HCT116 (cell line): ENCODE results near the gene LHX2. TPM values are rescaled to one million over a fixed set of nuclear protein-coding genes. Genes with fewer than 3 reads are reported as not detected.

ENCODE experiments used
- ATAC-seq: fragments of 200-7000 bp; cut with Tn5 transposase; 2 replicates; pipeline ENCODE4 v1.9.1; 2020; ENCODE audit warnings: mild to moderate bottlenecking, moderate library complexity
- BruUV-seq: library from RNA; stranded (reverse); fragments of 400-500 nt; replicated peaks from 2 replicates; lab custom pipeline; 2021; lab: Mats Ljungman, UMichigan
- CTCF ChIA-PET: fragments of 300-600 bp; sonication (Branson Sonifier 250); formaldehyde crosslinking; loops from one replicate; lab custom pipeline; 2021; ENCODE audit warnings: antibody characterized with exemption; lab: Charles Lee
- POLR2A ChIA-PET: fragments of 300-600, 350-600 bp; sonication (Branson Sonifier 250); formaldehyde crosslinking; loops from one replicate; lab custom pipeline; 2021; ENCODE audit warnings: antibody characterized with exemption; lab: Charles Lee
- RAD21 ChIA-PET, 2 experiments: fragments of 300-600 bp; sonication (Branson Sonifier 250); formaldehyde crosslinking; loops; one replicate each; lab custom pipeline; 2023; ENCODE audit warnings: low total read pairs in 2 of 2; ENCODE audit not compliant: uncharacterized antibody in 2 of 2, unreplicated experiment in 2 of 2, low non-redundant PET in 1 of 2; lab: Charles Lee
- DNase-seq: peaks from one replicate; pipeline ENCODE4 v3.0.0-alpha.2; 2010; ENCODE audit warnings: low read depth, low spot score
- H2AFZ ChIP-seq: fragments of 200-600 bp; shearing (Covaris generic), sonication (generic); 2 replicates; pipeline ENCODE4 v1.6.1; 2017; ENCODE audit warnings: low read depth, mixed run types, mixed read lengths, antibody characterized with exemption, low read length; ENCODE audit not compliant: poor library complexity, severe bottlenecking
- H3K27ac ChIP-seq: 2 replicates; pipeline ENCODE4 v1.5.1; 2012; ENCODE audit warnings: low read depth, low read length
- H3K27me3 ChIP-seq: fragments of 200-600 bp; sonication (generic); 2 replicates; pipeline ENCODE4 v1.6.1; 2016; ENCODE audit warnings: mixed run types, low read length, mixed read lengths; ENCODE audit not compliant: insufficient read depth
- H3K36me3 ChIP-seq, 2 experiments: fragments of 200-500 bp in 1 of 2; fragments of 200-600 bp in 1 of 2; sonication (Bioruptor generic) in 1 of 2; sonication (generic) in 1 of 2; 2 replicates each; pipeline versions ENCODE4 v1.5.1 to v1.6.1; 2014 to 2016; ENCODE audit warnings: low read length in 2 of 2, inconsistent platforms in 1 of 2, mixed read lengths in 1 of 2, mixed run types in 1 of 2; ENCODE audit not compliant: insufficient read depth in 2 of 2, control insufficient read depth in 1 of 2
- H3K4me1 ChIP-seq, 2 experiments: fragments of 200-600 bp in 1 of 2; sonication (generic) in 1 of 2; 2 replicates each; pipeline versions ENCODE4 v1.5.1 to v1.6.1; 2012 to 2017; ENCODE audit warnings: low read length in 2 of 2, inconsistent platforms in 1 of 2, mild to moderate bottlenecking in 1 of 2, mixed read lengths in 1 of 2, mixed run types in 1 of 2, moderate library complexity in 1 of 2; ENCODE audit not compliant: insufficient read depth in 2 of 2, control insufficient read depth in 1 of 2
- H3K4me2 ChIP-seq: fragments of 200-600 bp; sonication (generic); 2 replicates; pipeline ENCODE4 v1.6.1; 2017; ENCODE audit warnings: mixed run types, low read length, mixed read lengths
- H3K4me3 ChIP-seq, 2 experiments: fragments of 200-600 bp in 1 of 2; sonication (generic) in 1 of 2; replicated peaks in 1 of 2; 2 replicates each; pipeline ENCODE4 v1.5.1; 2011 to 2016; ENCODE audit warnings: low read length in 2 of 2, control low read depth in 1 of 2, low read depth in 1 of 2, mild to moderate bottlenecking in 1 of 2, mixed read lengths in 1 of 2, mixed run types in 1 of 2
- H3K79me2 ChIP-seq: fragments of 200-600 bp; sonication (generic); 2 replicates; pipeline ENCODE4 v1.6.1; 2017; ENCODE audit warnings: mild to moderate bottlenecking, mixed run types, low read length, moderate library complexity, mixed read lengths; ENCODE audit not compliant: insufficient read depth
- H3K9ac ChIP-seq: fragments of 200-600 bp; sonication (generic); 2 replicates; pipeline ENCODE4 v1.6.1; 2016; ENCODE audit warnings: low read length, mixed read lengths
- H3K9me2 ChIP-seq: fragments of 200-600 bp; sonication (generic), shearing (Covaris generic); 2 replicates; pipeline ENCODE4 v1.6.1; 2017; ENCODE audit warnings: mixed run types, mild to moderate bottlenecking, moderate library complexity; ENCODE audit not compliant: insufficient read depth
- H3K9me3 ChIP-seq, 2 experiments: fragments of 200-500 bp in 1 of 2; fragments of 200-600 bp in 1 of 2; sonication (Bioruptor generic) in 1 of 2; sonication (generic) in 1 of 2; 2 replicates each; pipeline ENCODE4 v1.6.1; 2014 to 2017; ENCODE audit warnings: low read length in 2 of 2, mixed read lengths in 2 of 2, inconsistent platforms in 1 of 2, low read depth in 1 of 2, mild to moderate bottlenecking in 1 of 2, mixed run types in 1 of 2, moderate library complexity in 1 of 2; ENCODE audit not compliant: control insufficient read depth in 1 of 2, insufficient read depth in 1 of 2
- H4K20me1 ChIP-seq: fragments of 200-600 bp; sonication (generic), shearing (Covaris generic); 2 replicates; pipeline ENCODE4 v1.6.1; 2017; ENCODE audit warnings: mixed run types, mild to moderate bottlenecking, moderate library complexity; ENCODE audit not compliant: insufficient read depth
- CBX3 ChIP-seq: IDR thresholded peaks from 2 replicates; pipeline ENCODE4 v1.6.1; 2012; ENCODE audit warnings: low read depth
- CEBPB ChIP-seq: IDR thresholded peaks from 2 replicates; pipeline ENCODE4 v1.6.1; 2012; ENCODE audit warnings: low read depth
- EGR1 ChIP-seq: IDR thresholded peaks from 2 replicates; pipeline ENCODE4 v1.6.1; 2012; ENCODE audit warnings: low read depth
- ELF1 ChIP-seq: IDR thresholded peaks from 2 replicates; pipeline ENCODE4 v1.6.1; 2012; ENCODE audit warnings: low read depth, borderline replicate concordance
- EZH2 ChIP-seq: fragments of 200-600 bp; sonication (generic); IDR thresholded peaks from 2 replicates; pipeline ENCODE4 v1.6.1; 2017; ENCODE audit warnings: antibody characterized with exemption, mixed run types
- EZH2phosphoT487 ChIP-seq: fragments of 200-600 bp; IDR thresholded peaks from 2 replicates; pipeline ENCODE4 v1.6.1; 2018; ENCODE audit warnings: antibody characterized with exemption, borderline replicate concordance
- POLR2A ChIP-seq: IDR thresholded peaks from 2 replicates; pipeline ENCODE4 v1.7.0; 2011; ENCODE audit warnings: borderline replicate concordance; ENCODE audit not compliant: insufficient read depth, insufficient read length; ENCODE audit errors: extremely low read depth
- POLR2AphosphoS5 ChIP-seq: IDR thresholded peaks from 2 replicates; pipeline ENCODE4 v1.6.1; 2011; ENCODE audit warnings: mild to moderate bottlenecking, low read depth, low read length, moderate library complexity
- SIN3A ChIP-seq: IDR thresholded peaks from 2 replicates; pipeline ENCODE4 v1.6.1; 2012; ENCODE audit warnings: low read depth
- SP1 ChIP-seq: IDR thresholded peaks from 2 replicates; pipeline ENCODE4 v1.6.1; 2012; ENCODE audit warnings: low read depth
- SRF ChIP-seq: IDR thresholded peaks from 2 replicates; pipeline ENCODE4 v1.6.1; 2012; ENCODE audit warnings: low read depth
- TCF7L2 ChIP-seq: IDR thresholded peaks from 2 replicates; pipeline ENCODE4 v1.7.0; 2011; ENCODE audit warnings: borderline replicate concordance, inconsistent platforms; ENCODE audit not compliant: insufficient read depth, insufficient read length; ENCODE audit errors: extremely low read depth
- YY1 ChIP-seq: IDR thresholded peaks from 2 replicates; pipeline ENCODE4 v1.6.1; 2011; ENCODE audit warnings: low read length, low read depth, moderate library complexity, mild to moderate bottlenecking; ENCODE audit not compliant: insufficient replicate concordance; ENCODE audit errors: extremely low read depth
- ZFX ChIP-seq: fragments of 450-650 bp; IDR thresholded peaks from 2 replicates; pipeline ENCODE4 v1.6.1; 2017
- intact Hi-C: fragments of 100-400 bp; cut with micrococcal nuclease; formaldehyde crosslinking; loops from 2 replicates; pipeline ENCODE4 v1.10.0; 2022
- total RNA-seq: library from RNA; stranded (reverse); gene quantifications from one replicate; pipeline ENCODE4 v1.2.1, GENCODE V29; 2021; ENCODE audit not compliant: unreplicated experiment
- TF ChIP-seq, protein P1 (sequence below): IDR thresholded peaks from 2 replicates; pipeline ENCODE4 v1.6.1; 2011; ENCODE audit warnings: mild to moderate bottlenecking, low read length, moderate library complexity; ENCODE audit not compliant: insufficient replicate concordance; ENCODE audit errors: extremely low read depth
- TF ChIP-seq, protein P2 (sequence below): IDR thresholded peaks from 2 replicates; pipeline ENCODE4 v1.6.1; 2012
- TF ChIP-seq, protein P3 (sequence below): IDR thresholded peaks from 2 replicates; pipeline ENCODE4 v1.6.1; 2012

The LHX2 gene
- total RNA-seq, 1 experiment from 2014 or later: 10.2 TPM

DNA sequence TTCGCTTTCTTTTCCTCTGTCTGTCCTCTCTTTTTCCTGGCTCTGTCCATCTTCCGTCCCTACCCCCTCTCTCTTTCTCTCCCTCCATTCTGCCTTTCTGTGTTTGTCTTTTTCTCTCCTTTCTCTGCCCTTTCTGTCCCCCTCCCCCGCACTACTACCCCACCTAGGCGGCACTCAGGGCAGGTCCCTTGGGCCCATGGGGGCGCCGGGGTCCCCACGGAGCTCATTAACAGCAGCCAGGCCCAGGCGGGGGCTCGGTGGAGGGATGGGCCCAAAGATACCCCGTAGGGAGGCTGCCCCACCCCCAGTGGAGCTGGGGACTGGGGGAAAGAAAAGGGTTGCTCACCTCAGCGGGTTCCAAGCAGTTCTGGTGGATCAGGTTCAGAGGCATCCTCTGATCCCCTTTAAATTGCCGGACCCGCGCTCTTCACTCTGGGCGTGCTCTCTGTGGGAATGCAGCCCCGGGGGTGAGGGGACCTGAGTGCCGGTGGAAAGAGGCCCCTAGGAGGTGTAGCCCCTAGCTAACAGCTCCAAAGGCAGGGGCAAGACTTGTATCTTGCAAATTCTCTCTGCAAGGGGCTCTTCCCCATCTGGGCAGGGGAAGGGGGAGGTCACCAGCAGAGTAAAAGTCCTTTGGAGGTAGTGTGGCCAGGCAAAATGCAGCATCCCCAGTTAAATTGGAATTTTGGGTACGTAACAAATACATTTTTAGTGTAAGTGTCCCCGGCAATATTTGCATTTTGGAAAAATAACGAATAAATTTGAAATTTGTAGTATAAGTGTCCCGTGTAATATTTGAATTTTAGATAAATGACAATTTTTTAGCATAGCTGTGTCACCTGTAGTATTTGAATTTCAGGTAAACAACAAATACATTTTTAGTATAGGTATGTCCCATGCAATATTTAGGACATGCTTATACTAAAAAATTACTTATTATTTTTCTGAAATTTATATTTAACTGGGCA, 7.4 kb downstream of the LHX2 start:
- H3K4me3 ChIP-seq: no peak overlapping the region
- RAD21 ChIA-PET: no interaction called here
- H3K9me3 ChIP-seq: no peaks in the 10 kb centered on the region
- DNase-seq: no peak
- no TSS peak for BruUV-seq
- no peaks in the 10 kb centered on the region for H3K79me2 ChIP-seq
- H3K9ac ChIP-seq: no peak overlapping the region
- no peak for TF ChIP-seq ELF1
- TF ChIP-seq EZH2: no peak
- TF ChIP-seq EZH2phosphoT487: no peak
- TF ChIP-seq TCF7L2: no peak
- TF ChIP-seq, protein P1, sequence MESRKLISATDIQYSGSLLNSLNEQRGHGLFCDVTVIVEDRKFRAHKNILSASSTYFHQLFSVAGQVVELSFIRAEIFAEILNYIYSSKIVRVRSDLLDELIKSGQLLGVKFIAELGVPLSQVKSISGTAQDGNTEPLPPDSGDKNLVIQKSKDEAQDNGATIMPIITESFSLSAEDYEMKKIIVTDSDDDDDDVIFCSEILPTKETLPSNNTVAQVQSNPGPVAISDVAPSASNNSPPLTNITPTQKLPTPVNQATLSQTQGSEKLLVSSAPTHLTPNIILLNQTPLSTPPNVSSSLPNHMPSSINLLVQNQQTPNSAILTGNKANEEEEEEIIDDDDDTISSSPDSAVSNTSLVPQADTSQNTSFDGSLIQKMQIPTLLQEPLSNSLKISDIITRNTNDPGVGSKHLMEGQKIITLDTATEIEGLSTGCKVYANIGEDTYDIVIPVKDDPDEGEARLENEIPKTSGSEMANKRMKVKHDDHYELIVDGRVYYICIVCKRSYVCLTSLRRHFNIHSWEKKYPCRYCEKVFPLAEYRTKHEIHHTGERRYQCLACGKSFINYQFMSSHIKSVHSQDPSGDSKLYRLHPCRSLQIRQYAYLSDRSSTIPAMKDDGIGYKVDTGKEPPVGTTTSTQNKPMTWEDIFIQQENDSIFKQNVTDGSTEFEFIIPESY: no peak
- TF ChIP-seq, protein P2, sequence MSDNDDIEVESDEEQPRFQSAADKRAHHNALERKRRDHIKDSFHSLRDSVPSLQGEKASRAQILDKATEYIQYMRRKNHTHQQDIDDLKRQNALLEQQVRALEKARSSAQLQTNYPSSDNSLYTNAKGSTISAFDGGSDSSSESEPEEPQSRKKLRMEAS: no peak
- no peak for TF ChIP-seq SIN3A
- TF ChIP-seq SP1: no peak
- no peak for TF ChIP-seq ZFX
- no peak for TF ChIP-seq POLR2A
- TF ChIP-seq, protein P3, sequence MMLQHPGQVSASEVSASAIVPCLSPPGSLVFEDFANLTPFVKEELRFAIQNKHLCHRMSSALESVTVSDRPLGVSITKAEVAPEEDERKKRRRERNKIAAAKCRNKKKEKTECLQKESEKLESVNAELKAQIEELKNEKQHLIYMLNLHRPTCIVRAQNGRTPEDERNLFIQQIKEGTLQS: no peak
- no peak for TF ChIP-seq SRF
- no peak for TF ChIP-seq EGR1
- no peak for TF ChIP-seq YY1
- no peak for TF ChIP-seq CBX3
- TF ChIP-seq POLR2AphosphoS5: no peak
- TF ChIP-seq CEBPB: no peak
- TF ChIP-seq, all 23 proteins: peak for 0
- Histone ChIP-seq H3K4me2 (no peak overlapping the region), H3K36me3 (0 out of 4 replicates have a peak, but pooled peaks cover 0 to 2% of the 10 kb centered on the region in 2 experiments), H3K27me3 (no peaks in the 10 kb centered on the region), H3K9me2 (no peaks in the 10 kb centered on the region), H3K27ac (no peak overlapping the region), H2AFZ (no peak overlapping the region), H4K20me1 (no peaks in the 10 kb centered on the region), H3K4me1 (no peaks in the 10 kb centered on the region)
- ATAC-seq: no peak
- intact Hi-C loops: no loop called here
- POLR2A ChIA-PET: no interaction called here
- CTCF ChIA-PET: interaction anchor here (1.4 kb wide), 1 partner anchor 22 kb away, joined by 3 read pairs; no protein-coding TSS in a partner anchor
